ENCODE data around the gene PIEZO1. TPM values are rescaled to one million over a fixed set of nuclear protein-coding genes. Genes with fewer than 3 reads are reported as not detected.

The PIEZO1 gene
- total RNA-seq, 1 donor from 2014 or later: 247 TPM

- Histone ChIP-seq H3K4me1 (ENCODE audit: insufficient read depth, low read length) (no peaks in the 10 kb centered on the region), H3K36me3 (ENCODE audit: insufficient read depth, low read length) (no peaks in the 10 kb centered on the region), H2AFZ (ENCODE audit: low read depth, low read length) (no peak overlapping the region), H3K27me3 (ENCODE audit: insufficient read depth, low read length) (no peaks in the 10 kb centered on the region), H3K4me3 (ENCODE audit: insufficient read depth, low read depth, low read length) (no peak overlapping the region), H3K9ac (ENCODE audit: low read length) (peak overlapping the region; percentile 23), H3K9me3 (ENCODE audit: insufficient read depth, low read depth, low read length) (no peaks in the 10 kb centered on the region), H3K27ac (ENCODE audit: low read depth, low read length) (no peak overlapping the region), H4K20me1 (ENCODE audit: insufficient read depth, low read length) (no peaks in the 10 kb centered on the region), H3K79me2 (ENCODE audit: insufficient read depth, low read length) (no peaks in the 10 kb centered on the region), H3K4me2 (ENCODE audit: low read length) (peak overlapping the region; percentile 39)
- no peak for FAIRE-seq
- no peak overlapping the region for H3K4me3 Mint-ChIP-seq (ENCODE audit: unreplicated experiment)
- H3K27ac Mint-ChIP-seq (ENCODE audit: unreplicated experiment): no peak overlapping the region
- H3K9me3 Mint-ChIP-seq (ENCODE audit: unreplicated experiment): no peaks in the 10 kb centered on the region
- no peaks in the 10 kb centered on the region for H3K27me3 Mint-ChIP-seq (ENCODE audit: low read depth, unreplicated experiment)
- no peaks in the 10 kb centered on the region for H3K4me1 Mint-ChIP-seq (ENCODE audit: low read depth, unreplicated experiment)
- DNase-seq (ENCODE audit: low read depth): no peak
- H3K36me3 Mint-ChIP-seq (ENCODE audit: low read depth, unreplicated experiment): peaks cover 5% of the 10 kb centered on the region
- TF ChIP-seq EZH2 (IDR thresholded peaks at IDR 0.05; ENCODE audit: insufficient read depth, low read length) (no peak), CTCF (IDR thresholded peaks at IDR 0.05; ENCODE audit: insufficient read depth, low read depth, low read length) (no peak)
These were observed 46.8 kb upstream of the PIEZO1 start for GRCh38 chr16:88831838-88832237.

- Mint-ChIP-seq H3K36me3 (ENCODE audit: low read depth, unreplicated experiment) (peaks cover 6% of the 10 kb centered on the region), H3K9me3 (ENCODE audit: unreplicated experiment) (no peaks in the 10 kb centered on the region), H3K27ac (ENCODE audit: unreplicated experiment) (no peak overlapping the region), H3K4me3 (ENCODE audit: unreplicated experiment) (no peak overlapping the region), H3K4me1 (ENCODE audit: low read depth, unreplicated experiment) (no peaks in the 10 kb centered on the region), H3K27me3 (ENCODE audit: low read depth, unreplicated experiment) (no peaks in the 10 kb centered on the region)
- H3K9ac ChIP-seq (ENCODE audit: low read length): no peak overlapping the region
- no peak for DNase-seq (ENCODE audit: low read depth)
- H4K20me1 ChIP-seq (ENCODE audit: insufficient read depth, low read length): no peaks in the 10 kb centered on the region
- H3K79me2 ChIP-seq (ENCODE audit: insufficient read depth, low read length): no peaks in the 10 kb centered on the region
- H3K4me1 ChIP-seq (ENCODE audit: insufficient read depth, low read length): no peaks in the 10 kb centered on the region
- no peak overlapping the region for H2AFZ ChIP-seq (ENCODE audit: low read depth, low read length)
- H3K27me3 ChIP-seq (ENCODE audit: insufficient read depth, low read length): no peaks in the 10 kb centered on the region
- no peaks in the 10 kb centered on the region for H3K36me3 ChIP-seq (ENCODE audit: insufficient read depth, low read length)
- no peak for TF ChIP-seq CTCF (IDR thresholded peaks at IDR 0.05; ENCODE audit: insufficient read depth, low read depth, low read length)
- TF ChIP-seq EZH2 (IDR thresholded peaks at IDR 0.05; ENCODE audit: insufficient read depth, low read length): no peak
- H3K27ac ChIP-seq (ENCODE audit: low read depth, low read length): no peak overlapping the region
- no peaks in the 10 kb centered on the region for H3K9me3 ChIP-seq (ENCODE audit: insufficient read depth, low read depth, low read length)
- no peak overlapping the region for H3K4me2 ChIP-seq (ENCODE audit: low read length)
- FAIRE-seq: no peak
- H3K4me3 ChIP-seq (ENCODE audit: insufficient read depth, low read depth, low read length): no peak overlapping the region
These were observed 45.8 kb upstream of the PIEZO1 start for GRCh38 chr16:88830783-88831182.

- peak overlapping the region; percentile 27 for H3K27ac Mint-ChIP-seq (ENCODE audit: unreplicated experiment)
- Histone ChIP-seq H3K79me2 (ENCODE audit: insufficient read depth, low read length) (no peaks in the 10 kb centered on the region), H3K27ac (ENCODE audit: low read depth, low read length) (no peak overlapping the region), H4K20me1 (ENCODE audit: insufficient read depth, low read length) (no peaks in the 10 kb centered on the region), H2AFZ (ENCODE audit: low read depth, low read length) (no peak overlapping the region), H3K4me2 (ENCODE audit: low read length) (no peak overlapping the region), H3K9me3 (ENCODE audit: insufficient read depth, low read depth, low read length) (no peaks in the 10 kb centered on the region), H3K4me1 (ENCODE audit: insufficient read depth, low read length) (no peaks in the 10 kb centered on the region), H3K36me3 (ENCODE audit: insufficient read depth, low read length) (no peaks in the 10 kb centered on the region), H3K4me3 (ENCODE audit: insufficient read depth, low read depth, low read length) (no peak overlapping the region), H3K9ac (ENCODE audit: low read length) (no peak overlapping the region), H3K27me3 (ENCODE audit: insufficient read depth, low read length) (no peaks in the 10 kb centered on the region)
- H3K4me3 Mint-ChIP-seq (ENCODE audit: unreplicated experiment): no peak overlapping the region
- TF ChIP-seq EZH2 (IDR thresholded peaks at IDR 0.05; ENCODE audit: insufficient read depth, low read length): no peak
- TF ChIP-seq CTCF (IDR thresholded peaks at IDR 0.05; ENCODE audit: insufficient read depth, low read depth, low read length): no peak
- H3K27me3 Mint-ChIP-seq (ENCODE audit: low read depth, unreplicated experiment): no peaks in the 10 kb centered on the region
- no peaks in the 10 kb centered on the region for H3K4me1 Mint-ChIP-seq (ENCODE audit: low read depth, unreplicated experiment)
- FAIRE-seq: no peak
- no peaks in the 10 kb centered on the region for H3K9me3 Mint-ChIP-seq (ENCODE audit: unreplicated experiment)
- DNase-seq (ENCODE audit: low read depth): no peak
- peaks cover 4% of the 10 kb centered on the region for H3K36me3 Mint-ChIP-seq (ENCODE audit: low read depth, unreplicated experiment)
These were observed 45.2 kb upstream of the PIEZO1 start for GRCh38 chr16:88830258-88830657.

Data from astrocyte (in vitro differentiated cells and primary cell).